ENCODE data around the gene NPBWR2. TPM values are rescaled to one million over a fixed set of nuclear protein-coding genes. Genes with fewer than 3 reads are reported as not detected.

The NPBWR2 gene
- total RNA-seq, 1 experiment from 2014 or later: not detected

DNA sequence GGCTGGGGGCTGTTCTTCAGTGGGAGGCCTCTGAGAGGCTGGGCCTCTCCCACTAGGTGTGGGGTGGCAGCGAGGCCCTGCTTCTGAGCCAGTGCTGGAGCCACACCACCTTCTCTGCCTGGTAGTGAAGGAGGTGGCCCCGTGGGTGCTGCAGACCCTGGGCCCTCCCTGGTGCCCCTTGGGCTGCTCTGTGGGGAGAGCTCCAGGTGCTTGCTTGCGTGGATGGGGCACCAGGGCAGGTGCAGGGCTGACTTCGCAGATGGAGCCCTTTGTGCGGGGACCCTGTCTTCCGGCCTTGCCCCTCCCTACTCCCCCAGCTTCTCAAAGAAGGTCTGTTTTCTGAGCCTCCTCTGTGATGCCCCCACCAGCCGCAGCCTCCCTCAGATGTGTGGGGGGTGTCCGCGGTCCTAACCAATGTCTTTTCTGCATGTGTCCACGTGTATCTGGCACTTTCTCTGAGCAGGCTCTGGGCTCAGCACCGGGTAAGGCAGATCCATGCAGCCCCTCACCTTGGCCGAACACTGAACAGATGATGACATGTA is 39.6 kb upstream of the NPBWR2 start:
- no peak overlapping the region for H3K27ac ChIP-seq (ENCODE audit: low read length)
- in situ Hi-C loops (cut with HindIII; ENCODE audit: low pct_unique_long_range_greater_than_20kb, low sequenced_read_pairs): no loop called here

DNA sequence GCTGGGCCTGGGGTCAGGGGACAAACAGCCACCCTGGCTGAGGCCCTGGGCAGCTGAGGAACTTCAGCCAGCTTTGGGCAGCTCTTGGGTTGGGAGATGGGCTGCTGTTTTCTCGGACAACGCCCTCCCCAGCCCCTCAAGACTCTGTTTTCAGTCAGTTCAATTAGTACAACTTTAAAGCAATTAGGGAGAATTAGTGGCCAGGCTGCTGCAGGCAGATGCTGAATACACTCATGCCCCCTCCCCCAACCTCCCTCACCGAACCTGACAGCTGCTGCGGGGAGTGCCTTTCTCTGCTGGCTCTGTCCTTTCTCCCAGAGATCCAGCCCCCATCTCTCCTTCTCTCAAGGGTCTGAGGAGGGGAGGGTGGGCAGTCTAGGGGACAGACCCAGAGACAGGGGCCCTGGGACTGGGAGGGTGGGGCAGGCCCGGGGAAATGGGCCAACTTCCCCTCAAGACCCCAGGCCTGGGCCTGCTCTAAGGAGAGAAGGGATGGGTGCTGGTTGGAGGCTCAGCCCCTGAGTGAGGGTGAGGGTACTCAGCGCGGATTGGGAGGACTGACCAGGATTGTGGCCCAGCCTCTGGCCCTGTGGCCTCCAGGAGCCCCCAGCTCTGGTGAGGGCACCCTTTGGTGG is 39.1 kb upstream of the NPBWR2 start:
- DNase-seq (ENCODE audit: low read depth, low spot score) (no peak), ATAC-seq (no peak)
- Histone ChIP-seq H3K9me3 (ENCODE audit: control insufficient read depth, insufficient read depth, low read depth, low read length) (no peaks in the 10 kb centered on the region), H3K4me1 (ENCODE audit: control insufficient read depth, insufficient read depth, low read length) (no peaks in the 10 kb centered on the region), H3K36me3 (ENCODE audit: control insufficient read depth, insufficient read depth, low read length) (no peaks in the 10 kb centered on the region), H3K27ac (ENCODE audit: low read length) (no peak overlapping the region), H3K4me3 (ENCODE audit: low read depth in 2 of 2, low read length in 2 of 2) (no peak overlapping the region), H3K27me3 (ENCODE audit: control insufficient read depth, insufficient read depth, low read length) (no peaks in the 10 kb centered on the region)
- TF ChIP-seq POLR2AphosphoS5 (IDR thresholded peaks at IDR 0.05; ENCODE audit: low read depth, low read length): no peak
- TF ChIP-seq TCF7L2 (IDR thresholded peaks at IDR 0.05; ENCODE audit: low read depth, low read length): no peak
- no peak for TF ChIP-seq SIN3A (IDR thresholded peaks at IDR 0.05; ENCODE audit: borderline replicate concordance, insufficient read depth, low read depth, low read length)
- TF ChIP-seq, protein P1, sequence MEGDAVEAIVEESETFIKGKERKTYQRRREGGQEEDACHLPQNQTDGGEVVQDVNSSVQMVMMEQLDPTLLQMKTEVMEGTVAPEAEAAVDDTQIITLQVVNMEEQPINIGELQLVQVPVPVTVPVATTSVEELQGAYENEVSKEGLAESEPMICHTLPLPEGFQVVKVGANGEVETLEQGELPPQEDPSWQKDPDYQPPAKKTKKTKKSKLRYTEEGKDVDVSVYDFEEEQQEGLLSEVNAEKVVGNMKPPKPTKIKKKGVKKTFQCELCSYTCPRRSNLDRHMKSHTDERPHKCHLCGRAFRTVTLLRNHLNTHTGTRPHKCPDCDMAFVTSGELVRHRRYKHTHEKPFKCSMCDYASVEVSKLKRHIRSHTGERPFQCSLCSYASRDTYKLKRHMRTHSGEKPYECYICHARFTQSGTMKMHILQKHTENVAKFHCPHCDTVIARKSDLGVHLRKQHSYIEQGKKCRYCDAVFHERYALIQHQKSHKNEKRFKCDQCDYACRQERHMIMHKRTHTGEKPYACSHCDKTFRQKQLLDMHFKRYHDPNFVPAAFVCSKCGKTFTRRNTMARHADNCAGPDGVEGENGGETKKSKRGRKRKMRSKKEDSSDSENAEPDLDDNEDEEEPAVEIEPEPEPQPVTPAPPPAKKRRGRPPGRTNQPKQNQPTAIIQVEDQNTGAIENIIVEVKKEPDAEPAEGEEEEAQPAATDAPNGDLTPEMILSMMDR (IDR thresholded peaks at IDR 0.05): no peak
- TF ChIP-seq, protein P2, sequence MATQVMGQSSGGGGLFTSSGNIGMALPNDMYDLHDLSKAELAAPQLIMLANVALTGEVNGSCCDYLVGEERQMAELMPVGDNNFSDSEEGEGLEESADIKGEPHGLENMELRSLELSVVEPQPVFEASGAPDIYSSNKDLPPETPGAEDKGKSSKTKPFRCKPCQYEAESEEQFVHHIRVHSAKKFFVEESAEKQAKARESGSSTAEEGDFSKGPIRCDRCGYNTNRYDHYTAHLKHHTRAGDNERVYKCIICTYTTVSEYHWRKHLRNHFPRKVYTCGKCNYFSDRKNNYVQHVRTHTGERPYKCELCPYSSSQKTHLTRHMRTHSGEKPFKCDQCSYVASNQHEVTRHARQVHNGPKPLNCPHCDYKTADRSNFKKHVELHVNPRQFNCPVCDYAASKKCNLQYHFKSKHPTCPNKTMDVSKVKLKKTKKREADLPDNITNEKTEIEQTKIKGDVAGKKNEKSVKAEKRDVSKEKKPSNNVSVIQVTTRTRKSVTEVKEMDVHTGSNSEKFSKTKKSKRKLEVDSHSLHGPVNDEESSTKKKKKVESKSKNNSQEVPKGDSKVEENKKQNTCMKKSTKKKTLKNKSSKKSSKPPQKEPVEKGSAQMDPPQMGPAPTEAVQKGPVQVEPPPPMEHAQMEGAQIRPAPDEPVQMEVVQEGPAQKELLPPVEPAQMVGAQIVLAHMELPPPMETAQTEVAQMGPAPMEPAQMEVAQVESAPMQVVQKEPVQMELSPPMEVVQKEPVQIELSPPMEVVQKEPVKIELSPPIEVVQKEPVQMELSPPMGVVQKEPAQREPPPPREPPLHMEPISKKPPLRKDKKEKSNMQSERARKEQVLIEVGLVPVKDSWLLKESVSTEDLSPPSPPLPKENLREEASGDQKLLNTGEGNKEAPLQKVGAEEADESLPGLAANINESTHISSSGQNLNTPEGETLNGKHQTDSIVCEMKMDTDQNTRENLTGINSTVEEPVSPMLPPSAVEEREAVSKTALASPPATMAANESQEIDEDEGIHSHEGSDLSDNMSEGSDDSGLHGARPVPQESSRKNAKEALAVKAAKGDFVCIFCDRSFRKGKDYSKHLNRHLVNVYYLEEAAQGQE (IDR thresholded peaks at IDR 0.05; ENCODE audit: insufficient read depth in 1 of 2, low read depth in 2 of 2, low read length in 1 of 2): no peak
- CTCF ChIA-PET: no interaction called here
- intact Hi-C loops (cut with micrococcal nuclease; ENCODE audit: unreplicated experiment): no loop called here
- POLR2A ChIA-PET: no interaction called here
- in situ Hi-C loops (cut with HindIII; ENCODE audit: low pct_unique_long_range_greater_than_20kb, low sequenced_read_pairs): no loop called here
- no TSS peak for BruUV-seq (replicated peaks)

More for the DNA sequence above, 39.6 kb upstream of the NPBWR2 start:
- Histone ChIP-seq H3K4me3 (ENCODE audit: low read depth in 2 of 2, low read length in 2 of 2) (no peak overlapping the region), H3K36me3 (ENCODE audit: control insufficient read depth, insufficient read depth, low read length) (no peaks in the 10 kb centered on the region), H3K9me3 (ENCODE audit: control insufficient read depth, insufficient read depth, low read depth, low read length) (no peaks in the 10 kb centered on the region), H3K27me3 (ENCODE audit: control insufficient read depth, insufficient read depth, low read length) (no peaks in the 10 kb centered on the region), H3K4me1 (ENCODE audit: control insufficient read depth, insufficient read depth, low read length) (no peaks in the 10 kb centered on the region)
- BruUV-seq (replicated peaks): no TSS peak
- no peak for ATAC-seq
- intact Hi-C loops (cut with micrococcal nuclease; ENCODE audit: unreplicated experiment): no loop called here
- TF ChIP-seq, protein P2 (IDR thresholded peaks at IDR 0.05; ENCODE audit: insufficient read depth in 1 of 2, low read depth in 2 of 2, low read length in 1 of 2): no peak
- TF ChIP-seq, protein P1 (IDR thresholded peaks at IDR 0.05): no peak
- no peak for TF ChIP-seq POLR2AphosphoS5 (IDR thresholded peaks at IDR 0.05; ENCODE audit: low read depth, low read length)
- no peak for TF ChIP-seq SIN3A (IDR thresholded peaks at IDR 0.05; ENCODE audit: borderline replicate concordance, insufficient read depth, low read depth, low read length)
- TF ChIP-seq TCF7L2 (IDR thresholded peaks at IDR 0.05; ENCODE audit: low read depth, low read length): no peak
- no peak for DNase-seq (ENCODE audit: low read depth, low spot score)
- ChIA-PET CTCF (no interaction called here), POLR2A (no interaction called here)
